GM06990 (cell line): ENCODE measurements around the gene SPATA31C1.

Experiments used
- DNase-seq: peaks from one replicate; pipeline ENCODE4 v3.0.0-alpha.2; 2011; ENCODE audit not compliant: insufficient read length; ENCODE audit errors: extremely low read depth
- H3K27me3 ChIP-seq: replicated peaks from 2 replicates; pipeline ENCODE4 v1.6.0; 2011; ENCODE audit warnings: low read length; ENCODE audit not compliant: control insufficient read depth, insufficient read depth
- H3K36me3 ChIP-seq: 2 replicates; pipeline ENCODE4 v1.5.1; 2011; ENCODE audit warnings: low read length; ENCODE audit not compliant: control insufficient read depth, insufficient read depth
- H3K4me3 ChIP-seq: replicated peaks from 2 replicates; pipeline ENCODE4 v1.5.1; 2011; ENCODE audit warnings: low read depth, mild to moderate bottlenecking, control low read depth, low read length
- CTCF ChIP-seq: IDR thresholded peaks from 2 replicates; pipeline ENCODE4 v1.5.1; 2011; ENCODE audit warnings: low read length, control low read depth, mild to moderate bottlenecking, inconsistent platforms; ENCODE audit not compliant: insufficient read depth, poor library complexity, severe bottlenecking

SPATA31C1 gene

DNA sequence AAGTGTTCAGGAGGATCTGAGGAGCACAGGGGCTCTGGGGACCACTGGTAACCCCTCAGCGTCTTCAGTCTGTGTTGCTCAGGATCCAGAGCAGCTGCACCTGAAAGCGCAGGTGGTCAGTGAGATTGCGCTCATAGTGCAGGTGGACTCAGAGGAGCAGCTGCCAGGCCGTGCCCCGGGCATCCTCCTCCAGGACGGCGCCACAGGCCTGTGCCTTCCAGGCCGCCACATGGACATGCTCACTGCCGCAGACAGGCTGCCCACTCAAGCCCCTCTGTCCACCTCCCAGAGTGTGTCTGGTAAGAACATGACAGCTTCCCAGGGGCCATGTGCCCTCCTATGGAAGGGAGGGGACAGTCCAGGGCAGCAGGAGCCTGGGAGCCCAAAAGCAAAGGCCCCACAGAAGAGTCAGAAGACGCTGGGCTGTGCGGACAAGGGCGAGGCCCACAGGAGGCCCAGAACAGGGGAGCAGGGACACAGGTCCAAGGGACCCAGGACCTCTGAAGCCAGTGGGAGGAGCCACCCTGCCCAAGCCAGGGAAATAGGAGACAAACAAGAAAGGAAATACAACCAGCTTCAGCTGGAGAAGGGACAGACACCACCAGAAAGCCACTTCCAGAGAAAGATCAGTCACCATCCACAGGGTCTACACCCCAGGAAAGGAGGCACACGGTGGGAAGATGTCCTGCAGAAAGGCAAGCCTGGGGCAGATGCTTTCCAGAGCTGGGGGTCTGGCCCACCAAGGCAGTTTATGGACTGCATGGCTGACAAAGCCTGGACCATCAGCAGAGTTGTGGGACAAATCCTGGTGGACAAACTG lies 29.9 kb upstream of the SPATA31C1 start:
- TF ChIP-seq CTCF = no peak
- Histone ChIP-seq H3K36me3 (no peaks in the 10 kb centered on the region), H3K4me3 (no peak overlapping the region), H3K27me3 (no peaks in the 10 kb centered on the region; the same call in 1 of the 2 replicates)
- DNase-seq = no peak

- Histone ChIP-seq H3K36me3 (no peaks in the 10 kb centered on the region), H3K27me3 (no peaks in the 10 kb centered on the region; the same call in 1 of the 2 replicates), H3K4me3 (no peak overlapping the region)
- TF ChIP-seq CTCF = no peak
- no peak for DNase-seq
Observed at GRCh38 chr9:87888501-87888900, 29.3 kb upstream of the SPATA31C1 start.

DNA sequence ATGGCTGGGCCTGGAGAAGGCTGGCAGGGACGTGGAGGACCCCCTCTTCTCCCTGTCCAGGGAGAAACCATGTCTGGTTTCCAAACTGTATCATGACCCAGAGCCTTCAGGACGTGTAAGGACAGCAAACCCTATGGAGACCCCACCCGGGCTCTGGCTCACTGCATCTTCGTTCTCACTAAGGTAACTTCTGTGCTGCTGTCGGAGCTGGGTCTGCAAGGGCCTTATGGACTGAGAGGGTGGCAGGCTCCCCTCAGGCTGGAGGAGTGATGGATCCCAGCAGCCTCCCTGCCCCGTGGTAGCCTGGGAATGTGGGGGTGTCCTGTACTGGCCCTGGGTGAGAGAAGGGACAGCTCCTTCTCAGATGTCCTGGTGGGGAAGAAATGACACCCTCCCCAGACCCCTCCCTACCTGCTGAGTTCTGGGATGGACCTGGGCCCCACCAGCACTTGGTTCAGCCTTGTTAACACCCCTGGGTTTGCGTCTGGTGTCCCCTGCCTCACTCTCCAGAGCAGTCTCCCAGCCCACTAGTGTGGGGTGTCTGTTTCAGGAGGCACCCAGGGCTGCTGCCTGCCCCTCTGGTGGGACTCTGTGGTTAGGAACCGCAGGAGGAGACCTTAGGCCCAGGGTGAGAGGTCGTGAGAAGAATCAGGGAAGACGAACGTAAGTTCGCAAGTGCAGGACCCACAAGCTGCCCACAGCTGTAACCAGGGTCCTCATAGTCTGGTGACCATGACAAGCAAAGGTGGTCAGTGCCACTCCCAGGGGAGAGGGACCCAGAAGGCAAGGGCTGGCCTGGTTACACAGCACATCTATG lies 28.5 kb upstream of the SPATA31C1 start:
- Histone ChIP-seq H3K36me3 (no peaks in the 10 kb centered on the region), H3K27me3 (no peaks in the 10 kb centered on the region; the same call in 1 of the 2 replicates), H3K4me3 (no peak overlapping the region)
- DNase-seq = no peak
- TF ChIP-seq CTCF = no peak

GRCh38 chr9:87889882-87890252 lies 27.9 kb upstream of the SPATA31C1 start:
- Histone ChIP-seq H3K27me3 (peaks cover under 1% of the 10 kb centered on the region; the same call in 1 of the 2 replicates), H3K36me3 (no peaks in the 10 kb centered on the region), H3K4me3 (no peak overlapping the region)
- TF ChIP-seq CTCF = no peak
- DNase-seq = no peak

DNA sequence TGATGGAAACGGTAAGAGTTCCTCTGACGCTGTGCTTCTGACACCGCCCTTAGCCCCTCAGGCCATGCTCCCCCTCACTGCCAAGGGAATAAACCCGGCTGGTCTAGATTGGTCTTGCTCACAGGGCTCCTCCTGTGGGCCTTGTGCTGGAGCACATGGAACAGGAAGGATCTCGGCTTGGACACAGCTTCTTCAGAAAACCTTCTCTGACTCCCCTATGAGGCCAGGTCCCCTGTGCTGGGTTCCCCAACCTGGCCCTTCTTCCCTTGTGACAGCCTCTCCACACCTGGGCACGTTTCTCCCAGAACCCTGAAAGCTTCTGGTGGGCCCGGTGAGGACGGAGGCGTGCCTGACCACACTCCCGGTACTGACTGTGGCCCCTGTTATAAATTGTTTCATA lies 26.9 kb upstream of the SPATA31C1 start:
- Histone ChIP-seq H3K27me3 (peaks cover 1% of the 10 kb centered on the region; the same call in 1 of the 2 replicates), H3K36me3 (no peaks in the 10 kb centered on the region), H3K4me3 (no peak overlapping the region)
- no peak for DNase-seq
- no peak for TF ChIP-seq CTCF
